A549 treated with CORT108297 at 1 μM for 4 hours (cell line): ENCODE measurements around the gene A1CF. TPM values are rescaled to one million over a fixed set of nuclear protein-coding genes. Genes with fewer than 3 reads are reported as not detected.

Source experiments
- total RNA-seq: library from RNA; stranded (reverse); fragments of 200-300 nt; extraction: Qiagen RNA extraction; gene quantifications from 5 replicates; pipeline ENCODE4 v1.2.3, GENCODE V29; 2022

A1CF gene, protein sequence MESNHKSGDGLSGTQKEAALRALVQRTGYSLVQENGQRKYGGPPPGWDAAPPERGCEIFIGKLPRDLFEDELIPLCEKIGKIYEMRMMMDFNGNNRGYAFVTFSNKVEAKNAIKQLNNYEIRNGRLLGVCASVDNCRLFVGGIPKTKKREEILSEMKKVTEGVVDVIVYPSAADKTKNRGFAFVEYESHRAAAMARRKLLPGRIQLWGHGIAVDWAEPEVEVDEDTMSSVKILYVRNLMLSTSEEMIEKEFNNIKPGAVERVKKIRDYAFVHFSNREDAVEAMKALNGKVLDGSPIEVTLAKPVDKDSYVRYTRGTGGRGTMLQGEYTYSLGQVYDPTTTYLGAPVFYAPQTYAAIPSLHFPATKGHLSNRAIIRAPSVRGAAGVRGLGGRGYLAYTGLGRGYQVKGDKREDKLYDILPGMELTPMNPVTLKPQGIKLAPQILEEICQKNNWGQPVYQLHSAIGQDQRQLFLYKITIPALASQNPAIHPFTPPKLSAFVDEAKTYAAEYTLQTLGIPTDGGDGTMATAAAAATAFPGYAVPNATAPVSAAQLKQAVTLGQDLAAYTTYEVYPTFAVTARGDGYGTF
- total RNA-seq = 0.01 TPM in 1 of 5 replicates, not detected in the others

DNA sequence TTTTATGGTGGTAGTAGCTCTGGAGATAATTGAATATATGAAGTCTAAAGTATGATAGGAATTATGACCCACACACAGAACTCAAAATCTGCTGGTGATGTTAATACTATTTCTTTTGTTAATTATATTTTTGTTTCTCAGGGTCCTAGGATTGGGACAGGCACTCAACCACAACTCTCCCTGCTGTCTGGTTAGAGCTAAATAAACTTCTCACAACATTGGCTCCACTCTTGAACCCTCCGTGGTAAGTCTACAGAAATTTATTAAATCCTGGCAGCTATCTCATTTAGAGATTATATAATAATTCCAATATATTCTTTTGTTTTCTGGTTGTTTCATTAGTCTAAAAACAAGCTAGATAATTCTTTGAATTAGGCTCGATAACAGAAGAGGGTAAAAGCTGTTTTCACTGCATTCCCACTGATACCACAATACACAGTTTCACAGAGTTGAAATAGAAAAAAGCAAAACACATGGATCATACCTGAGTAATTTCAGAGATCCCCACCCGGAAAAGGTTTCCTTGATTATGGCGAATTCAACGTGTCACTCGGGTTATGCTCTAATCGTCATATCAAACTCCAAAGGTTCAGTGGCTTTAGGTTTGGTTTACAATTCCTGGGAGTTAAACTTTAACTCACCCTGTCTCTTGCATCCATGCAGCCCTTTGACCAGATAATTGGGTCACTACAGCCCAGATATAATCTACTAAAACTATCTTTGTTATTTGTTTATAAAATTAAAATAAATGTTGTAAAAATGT is at the start of gene A1CF:
Gene A1CF, minus strand, starts transcription at position 531 of the 763 bp plus-strand sequence. CDS start 25,687 bp downstream, outside the sequence.

Other genes starting within 250 kb of the A1CF start
- 3.7 to 4.1 TPM (median 3.9 TPM) in 5 replicates for gene ASAH2B, start 145.7 kb downstream of the A1CF start, total RNA-seq
- gene PRKG1, start 188.9 kb upstream of the A1CF start, total RNA-seq = 0.01 TPM in 3 of 5 replicates, not detected in the others